DND-41 (cell line): ENCODE data around the gene MICU1.

Source experiments
- CTCF ChIP-seq: IDR thresholded peaks from 2 replicates; pipeline ENCODE4 v1.5.1; 2012; ENCODE audit warnings: borderline replicate concordance, low read length, moderate library complexity, mild to moderate bottlenecking; ENCODE audit not compliant: poor library complexity, severe bottlenecking; ENCODE audit errors: extremely low read depth
- EZH2 ChIP-seq: IDR thresholded peaks from 3 replicates; pipeline ENCODE4 v1.6.1; 2012; ENCODE audit warnings: borderline replicate concordance, low read depth, mild to moderate bottlenecking, moderate library complexity, low read length, inconsistent platforms; ENCODE audit not compliant: severe bottlenecking

- no peak for TF ChIP-seq EZH2
- TF ChIP-seq CTCF, result no peak
Observed at GRCh38 chr10:72455889-72456595, 169.8 kb downstream of the MICU1 start.
